GM23338 (cell line): ENCODE measurements around the gene NRF1. TPM values are rescaled to one million over a fixed set of nuclear protein-coding genes. Genes with fewer than 3 reads are reported as not detected.

Source experiments
- ATAC-seq: fragments of 200-7000 bp; cut with Tn5 transposase; 3 replicates; pipeline ENCODE4 v1.9.1; 2020
- DNase-seq: peaks from one replicate; pipeline ENCODE4 v3.0.0-alpha.2; 2015; ENCODE audit warnings: low spot score
- H2AFZ ChIP-seq: fragments of 200-600 bp; sonication (generic); 2 replicates; pipeline ENCODE4 v1.8.0; 2016; ENCODE audit warnings: antibody characterized with exemption, mild to moderate bottlenecking, moderate library complexity
- H3F3A ChIP-seq: fragments of 200-600 bp; sonication (generic); replicated peaks from 2 replicates; pipeline ENCODE4 v1.8.0; 2017; ENCODE audit warnings: antibody characterized with exemption, mixed run types, low read depth
- H3K27ac ChIP-seq: fragments of 200-600 bp; sonication (generic); 2 replicates; pipeline ENCODE4 v1.6.1; 2016; ENCODE audit warnings: low read depth
- H3K27me3 ChIP-seq: fragments of 200-600 bp; sonication (generic); 2 replicates; pipeline ENCODE4 v1.8.0; 2016; ENCODE audit warnings: mild to moderate bottlenecking, mixed run types, moderate library complexity; ENCODE audit not compliant: insufficient read depth
- H3K36me3 ChIP-seq: fragments of 200-600 bp; sonication (generic); 2 replicates; pipeline ENCODE4 v1.8.0; 2016; ENCODE audit warnings: mild to moderate bottlenecking; ENCODE audit not compliant: insufficient read depth
- H3K4me1 ChIP-seq: fragments of 200-600 bp; sonication (generic); 2 replicates; pipeline ENCODE4 v1.8.0; 2016; ENCODE audit warnings: mild to moderate bottlenecking, moderate library complexity; ENCODE audit not compliant: insufficient read depth
- H3K4me2 ChIP-seq: fragments of 200-600 bp; sonication (generic); 2 replicates; pipeline ENCODE4 v1.7.1; 2017; ENCODE audit warnings: mixed run types
- H3K4me3 ChIP-seq: fragments of 200-600 bp; sonication (generic); 2 replicates; pipeline ENCODE4 v1.6.1; 2016; ENCODE audit warnings: mixed run types
- H3K79me2 ChIP-seq: fragments of 200-600 bp; sonication (generic); replicated peaks from 2 replicates; pipeline ENCODE4 v1.8.0; 2017; ENCODE audit warnings: mild to moderate bottlenecking; ENCODE audit not compliant: insufficient read depth
- H3K9me2 ChIP-seq: fragments of 200-600 bp; sonication (generic); 2 replicates; pipeline ENCODE4 v1.8.0; 2017; ENCODE audit not compliant: insufficient read depth
- H4K20me1 ChIP-seq: fragments of 200-600 bp; sonication (generic); replicated peaks from 2 replicates; pipeline ENCODE4 v1.8.0; 2017; ENCODE audit warnings: mild to moderate bottlenecking; ENCODE audit not compliant: insufficient read depth
- H3K27ac Mint-ChIP-seq: 2 replicates; pipeline ENCODE4 v1.8.0; 2020; ENCODE audit warnings: inconsistent platforms, mild to moderate bottlenecking, moderate library complexity, mixed read lengths
- H3K27me3 Mint-ChIP-seq: 3 replicates; pipeline ENCODE4 v1.8.0; 2022; ENCODE audit warnings: low read depth, mild to moderate bottlenecking, moderate library complexity, mixed read lengths, inconsistent platforms; ENCODE audit not compliant: insufficient read depth, poor library complexity
- H3K36me3 Mint-ChIP-seq: 3 replicates; pipeline ENCODE4 v1.8.0; 2021; ENCODE audit warnings: low read depth, mild to moderate bottlenecking, inconsistent platforms, moderate library complexity, mixed read lengths
- H3K4me1 Mint-ChIP-seq: 3 replicates; pipeline ENCODE4 v1.8.0; 2020; ENCODE audit warnings: mild to moderate bottlenecking, inconsistent platforms, mixed read lengths
- H3K4me3 Mint-ChIP-seq: 3 replicates; pipeline ENCODE4 v1.8.0; 2021; ENCODE audit warnings: moderate library complexity, mild to moderate bottlenecking, inconsistent platforms, mixed read lengths
- H3K9me3 Mint-ChIP-seq: 3 replicates; pipeline ENCODE4 v1.8.0; 2020; ENCODE audit warnings: moderate library complexity, mild to moderate bottlenecking, inconsistent platforms, mixed read lengths
- CREB1 ChIP-seq: fragments of 250-450 bp; sonication (Bioruptor Pico); IDR thresholded peaks from 2 replicates; pipeline ENCODE4 v1.5.0; 2020; ENCODE audit warnings: low read depth, mild to moderate bottlenecking, moderate library complexity
- EZH2 ChIP-seq: fragments of 200-600 bp; sonication (generic); IDR thresholded peaks from one replicate; pipeline ENCODE4 v1.8.0; 2017; ENCODE audit warnings: antibody characterized with exemption, mild to moderate bottlenecking, low read depth; ENCODE audit not compliant: unreplicated experiment
- EZH2phosphoT487 ChIP-seq: fragments of 200-600 bp; sonication (generic); IDR thresholded peaks from one replicate; pipeline ENCODE4 v1.8.1; 2018; ENCODE audit warnings: antibody characterized with exemption; ENCODE audit not compliant: unreplicated experiment
- JUNB ChIP-seq: IDR thresholded peaks from one replicate; pipeline ENCODE4 v1.6.1; 2016; ENCODE audit warnings: antibody characterized with exemption; ENCODE audit not compliant: unreplicated experiment
- NANOG ChIP-seq: IDR thresholded peaks from 2 replicates; pipeline ENCODE4 v1.6.1; 2016; ENCODE audit warnings: antibody characterized with exemption, borderline replicate concordance
- POLR2AphosphoS5 ChIP-seq: IDR thresholded peaks from 2 replicates; pipeline ENCODE4 v1.6.1; 2016; ENCODE audit warnings: antibody characterized with exemption, low read depth
- STAT1 ChIP-seq: IDR thresholded peaks from one replicate; pipeline ENCODE4 v1.6.1; 2016; ENCODE audit warnings: antibody characterized with exemption; ENCODE audit not compliant: unreplicated experiment
- ZNF114 ChIP-seq: fragments of 250-450 bp; sonication (Bioruptor Pico); IDR thresholded peaks from 2 replicates; pipeline ENCODE4 v1.5.0; 2020; ENCODE audit warnings: mild to moderate bottlenecking, moderate library complexity
- ZNF331 ChIP-seq: fragments of 250-450 bp; sonication (Bioruptor Pico); IDR thresholded peaks from 2 replicates; pipeline ENCODE4 v1.5.0; 2020; ENCODE audit warnings: low read depth, mild to moderate bottlenecking, moderate library complexity
- polyA plus RNA-seq: library from polyadenylated mRNA; unstranded; fragments of >200 nt; fragmentation: Nextera tagmentation; extraction: Ambion mirVana; gene quantifications from 2 replicates; pipeline ENCODE4 v1.2.1, GENCODE V29; 2016
- total RNA-seq: library from RNA; depleted of rRNA; stranded (reverse); fragments of >200 nt; shearing (Covaris generic); gene quantifications from 2 replicates; pipeline ENCODE4 v1.2.3, GENCODE V29; 2014
- TF ChIP-seq, protein P1 (sequence below): fragments of 250-450 bp; sonication (Bioruptor Pico); IDR thresholded peaks from 2 replicates; pipeline ENCODE4 v1.5.0; 2020; ENCODE audit warnings: mild to moderate bottlenecking, moderate library complexity
- TF ChIP-seq, protein P2 (sequence below): IDR thresholded peaks from 2 replicates; pipeline ENCODE4 v1.6.1; 2016; ENCODE audit warnings: antibody characterized with exemption
- TF ChIP-seq, protein P3 (sequence below), 2 experiments: fragments of 200-600 bp in 1 of 2; sonication (generic) in 1 of 2; conservative IDR thresholded peaks; 2 replicates each; pipeline versions ENCODE4 v1.5.1 to v1.6.1; 2016 to 2017; ENCODE audit warnings: antibody characterized with exemption in 2 of 2, low read depth in 2 of 2, mild to moderate bottlenecking in 2 of 2, moderate library complexity in 1 of 2
- TF ChIP-seq, protein P4 (sequence below): IDR thresholded peaks from one replicate; pipeline ENCODE4 v1.6.1; 2018; ENCODE audit warnings: antibody characterized with exemption; ENCODE audit not compliant: unreplicated experiment

Gene NRF1
- total and polyA plus RNA-seq, 2 experiments from 2014 or later: 5.3 to 24.6 TPM

DNA sequence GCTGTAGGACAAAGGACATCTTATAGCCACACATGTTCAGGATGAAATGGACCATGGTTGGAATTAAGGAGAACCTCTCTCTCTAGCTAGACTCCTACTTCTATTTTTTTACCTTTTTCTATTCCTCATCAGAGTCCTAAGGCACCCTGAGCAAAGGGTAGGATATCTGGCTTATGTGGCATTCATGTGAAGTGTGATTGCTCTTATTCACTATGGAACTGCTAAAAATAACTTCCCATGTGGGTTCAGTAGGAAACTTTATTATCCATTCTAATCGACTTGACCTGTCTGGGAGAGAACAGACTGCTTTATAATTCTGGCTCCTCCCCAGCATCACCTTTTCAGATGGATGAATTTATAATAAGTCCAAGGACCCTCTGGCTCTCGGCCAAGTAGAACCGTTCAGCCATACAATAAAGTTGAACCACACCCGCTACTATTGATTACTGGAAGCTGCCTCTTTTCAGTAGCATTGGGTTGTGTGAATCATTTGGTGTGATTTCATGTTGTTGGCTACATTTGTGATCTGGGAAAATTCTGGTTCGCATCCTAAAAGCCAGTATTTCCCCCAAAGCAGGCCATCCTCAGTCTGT lies 117.5 kb downstream of the NRF1 start (continued):
- TF ChIP-seq, protein P1, sequence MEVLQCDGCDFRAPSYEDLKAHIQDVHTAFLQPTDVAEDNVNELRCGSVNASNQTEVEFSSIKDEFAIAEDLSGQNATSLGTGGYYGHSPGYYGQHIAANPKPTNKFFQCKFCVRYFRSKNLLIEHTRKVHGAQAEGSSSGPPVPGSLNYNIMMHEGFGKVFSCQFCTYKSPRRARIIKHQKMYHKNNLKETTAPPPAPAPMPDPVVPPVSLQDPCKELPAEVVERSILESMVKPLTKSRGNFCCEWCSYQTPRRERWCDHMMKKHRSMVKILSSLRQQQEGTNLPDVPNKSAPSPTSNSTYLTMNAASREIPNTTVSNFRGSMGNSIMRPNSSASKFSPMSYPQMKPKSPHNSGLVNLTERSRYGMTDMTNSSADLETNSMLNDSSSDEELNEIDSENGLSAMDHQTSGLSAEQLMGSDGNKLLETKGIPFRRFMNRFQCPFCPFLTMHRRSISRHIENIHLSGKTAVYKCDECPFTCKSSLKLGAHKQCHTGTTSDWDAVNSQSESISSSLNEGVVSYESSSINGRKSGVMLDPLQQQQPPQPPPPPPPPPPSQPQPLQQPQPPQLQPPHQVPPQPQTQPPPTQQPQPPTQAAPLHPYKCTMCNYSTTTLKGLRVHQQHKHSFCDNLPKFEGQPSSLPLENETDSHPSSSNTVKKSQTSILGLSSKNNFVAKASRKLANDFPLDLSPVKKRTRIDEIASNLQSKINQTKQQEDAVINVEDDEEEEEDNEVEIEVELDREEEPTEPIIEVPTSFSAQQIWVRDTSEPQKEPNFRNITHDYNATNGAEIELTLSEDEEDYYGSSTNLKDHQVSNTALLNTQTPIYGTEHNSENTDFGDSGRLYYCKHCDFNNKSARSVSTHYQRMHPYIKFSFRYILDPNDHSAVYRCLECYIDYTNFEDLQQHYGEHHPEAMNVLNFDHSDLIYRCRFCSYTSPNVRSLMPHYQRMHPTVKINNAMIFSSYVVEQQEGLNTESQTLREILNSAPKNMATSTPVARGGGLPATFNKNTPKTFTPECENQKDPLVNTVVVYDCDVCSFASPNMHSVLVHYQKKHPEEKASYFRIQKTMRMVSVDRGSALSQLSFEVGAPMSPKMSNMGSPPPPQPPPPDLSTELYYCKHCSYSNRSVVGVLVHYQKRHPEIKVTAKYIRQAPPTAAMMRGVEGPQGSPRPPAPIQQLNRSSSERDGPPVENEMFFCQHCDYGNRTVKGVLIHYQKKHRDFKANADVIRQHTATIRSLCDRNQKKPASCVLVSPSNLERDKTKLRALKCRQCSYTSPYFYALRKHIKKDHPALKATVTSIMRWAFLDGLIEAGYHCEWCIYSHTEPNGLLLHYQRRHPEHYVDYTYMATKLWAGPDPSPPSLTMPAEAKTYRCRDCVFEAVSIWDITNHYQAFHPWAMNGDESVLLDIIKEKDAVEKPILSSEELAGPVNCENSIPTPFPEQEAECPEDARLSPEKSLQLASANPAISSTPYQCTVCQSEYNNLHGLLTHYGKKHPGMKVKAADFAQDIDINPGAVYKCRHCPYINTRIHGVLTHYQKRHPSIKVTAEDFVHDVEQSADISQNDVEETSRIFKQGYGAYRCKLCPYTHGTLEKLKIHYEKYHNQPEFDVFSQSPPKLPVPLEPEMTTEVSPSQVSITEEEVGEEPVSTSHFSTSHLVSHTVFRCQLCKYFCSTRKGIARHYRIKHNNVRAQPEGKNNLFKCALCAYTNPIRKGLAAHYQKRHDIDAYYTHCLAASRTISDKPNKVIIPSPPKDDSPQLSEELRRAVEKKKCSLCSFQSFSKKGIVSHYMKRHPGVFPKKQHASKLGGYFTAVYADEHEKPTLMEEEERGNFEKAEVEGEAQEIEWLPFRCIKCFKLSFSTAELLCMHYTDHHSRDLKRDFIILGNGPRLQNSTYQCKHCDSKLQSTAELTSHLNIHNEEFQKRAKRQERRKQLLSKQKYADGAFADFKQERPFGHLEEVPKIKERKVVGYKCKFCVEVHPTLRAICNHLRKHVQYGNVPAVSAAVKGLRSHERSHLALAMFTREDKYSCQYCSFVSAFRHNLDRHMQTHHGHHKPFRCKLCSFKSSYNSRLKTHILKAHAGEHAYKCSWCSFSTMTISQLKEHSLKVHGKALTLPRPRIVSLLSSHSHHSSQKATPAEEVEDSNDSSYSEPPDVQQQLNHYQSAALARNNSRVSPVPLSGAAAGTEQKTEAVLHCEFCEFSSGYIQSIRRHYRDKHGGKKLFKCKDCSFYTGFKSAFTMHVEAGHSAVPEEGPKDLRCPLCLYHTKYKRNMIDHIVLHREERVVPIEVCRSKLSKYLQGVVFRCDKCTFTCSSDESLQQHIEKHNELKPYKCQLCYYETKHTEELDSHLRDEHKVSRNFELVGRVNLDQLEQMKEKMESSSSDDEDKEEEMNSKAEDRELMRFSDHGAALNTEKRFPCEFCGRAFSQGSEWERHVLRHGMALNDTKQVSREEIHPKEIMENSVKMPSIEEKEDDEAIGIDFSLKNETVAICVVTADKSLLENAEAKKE (CRISPR knock-in tag): no peak

DNA sequence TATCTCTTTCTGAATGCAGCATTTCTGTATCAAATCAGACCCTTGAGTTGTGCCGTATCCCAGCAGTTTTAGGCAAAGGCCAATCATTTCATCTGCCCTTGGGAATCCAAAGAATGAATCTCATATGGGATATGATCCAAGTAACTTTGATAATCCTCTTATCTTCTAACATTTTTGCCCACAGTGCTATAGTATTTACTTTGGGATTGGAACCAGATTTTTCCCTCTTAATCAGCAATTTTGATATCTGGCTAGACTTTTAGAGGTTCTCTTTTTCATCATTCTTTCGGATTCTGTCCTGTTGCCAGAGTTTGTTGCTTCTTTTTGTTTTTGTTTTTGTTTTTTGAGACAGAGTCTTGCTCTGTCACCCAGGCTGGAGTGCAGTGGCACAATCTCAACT lies 118.0 kb downstream of the NRF1 start:
- Mint-ChIP-seq H3K27ac (no peak overlapping the region), H3K36me3 (peaks cover 35% of the 10 kb centered on the region), H3K9me3 (no peaks in the 10 kb centered on the region), H3K4me3 (no peak overlapping the region), H3K27me3 (no peaks in the 10 kb centered on the region), H3K4me1 (no peaks in the 10 kb centered on the region)
- H2AFZ ChIP-seq: no peak overlapping the region
- no peaks in the 10 kb centered on the region for H3K4me1 ChIP-seq
- H3K9me2 ChIP-seq: no peaks in the 10 kb centered on the region
- H3K27ac ChIP-seq: no peak overlapping the region
- H3K4me2 ChIP-seq: no peak overlapping the region
- DNase-seq (no peak), ATAC-seq (no peak)
- no peaks in the 10 kb centered on the region; the same call in none of the 2 replicates for H4K20me1 ChIP-seq
- H3K4me3 ChIP-seq: no peak overlapping the region
- no peaks in the 10 kb centered on the region for H3F3A ChIP-seq
- H3K36me3 ChIP-seq: peaks cover 13% of the 10 kb centered on the region
- no peaks in the 10 kb centered on the region for H3K79me2 ChIP-seq
- no peaks in the 10 kb centered on the region for H3K27me3 ChIP-seq
- TF ChIP-seq STAT1 (no peak), POLR2AphosphoS5 (no peak), ZNF331 (CRISPR knock-in tag) (no peak), EZH2 (no peak), ZNF114 (no peak), JUNB (no peak), EZH2phosphoT487 (no peak), CREB1 (CRISPR knock-in tag) (no peak), NANOG (no peak)
- TF ChIP-seq, protein P2, sequence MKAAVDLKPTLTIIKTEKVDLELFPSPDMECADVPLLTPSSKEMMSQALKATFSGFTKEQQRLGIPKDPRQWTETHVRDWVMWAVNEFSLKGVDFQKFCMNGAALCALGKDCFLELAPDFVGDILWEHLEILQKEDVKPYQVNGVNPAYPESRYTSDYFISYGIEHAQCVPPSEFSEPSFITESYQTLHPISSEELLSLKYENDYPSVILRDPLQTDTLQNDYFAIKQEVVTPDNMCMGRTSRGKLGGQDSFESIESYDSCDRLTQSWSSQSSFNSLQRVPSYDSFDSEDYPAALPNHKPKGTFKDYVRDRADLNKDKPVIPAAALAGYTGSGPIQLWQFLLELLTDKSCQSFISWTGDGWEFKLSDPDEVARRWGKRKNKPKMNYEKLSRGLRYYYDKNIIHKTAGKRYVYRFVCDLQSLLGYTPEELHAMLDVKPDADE: no peak
- TF ChIP-seq, protein P3, sequence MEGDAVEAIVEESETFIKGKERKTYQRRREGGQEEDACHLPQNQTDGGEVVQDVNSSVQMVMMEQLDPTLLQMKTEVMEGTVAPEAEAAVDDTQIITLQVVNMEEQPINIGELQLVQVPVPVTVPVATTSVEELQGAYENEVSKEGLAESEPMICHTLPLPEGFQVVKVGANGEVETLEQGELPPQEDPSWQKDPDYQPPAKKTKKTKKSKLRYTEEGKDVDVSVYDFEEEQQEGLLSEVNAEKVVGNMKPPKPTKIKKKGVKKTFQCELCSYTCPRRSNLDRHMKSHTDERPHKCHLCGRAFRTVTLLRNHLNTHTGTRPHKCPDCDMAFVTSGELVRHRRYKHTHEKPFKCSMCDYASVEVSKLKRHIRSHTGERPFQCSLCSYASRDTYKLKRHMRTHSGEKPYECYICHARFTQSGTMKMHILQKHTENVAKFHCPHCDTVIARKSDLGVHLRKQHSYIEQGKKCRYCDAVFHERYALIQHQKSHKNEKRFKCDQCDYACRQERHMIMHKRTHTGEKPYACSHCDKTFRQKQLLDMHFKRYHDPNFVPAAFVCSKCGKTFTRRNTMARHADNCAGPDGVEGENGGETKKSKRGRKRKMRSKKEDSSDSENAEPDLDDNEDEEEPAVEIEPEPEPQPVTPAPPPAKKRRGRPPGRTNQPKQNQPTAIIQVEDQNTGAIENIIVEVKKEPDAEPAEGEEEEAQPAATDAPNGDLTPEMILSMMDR (conservative IDR thresholded peaks at IDR 0.05; ENCODE audit: low read depth in 2 of 2): no peak
- TF ChIP-seq, protein P4, sequence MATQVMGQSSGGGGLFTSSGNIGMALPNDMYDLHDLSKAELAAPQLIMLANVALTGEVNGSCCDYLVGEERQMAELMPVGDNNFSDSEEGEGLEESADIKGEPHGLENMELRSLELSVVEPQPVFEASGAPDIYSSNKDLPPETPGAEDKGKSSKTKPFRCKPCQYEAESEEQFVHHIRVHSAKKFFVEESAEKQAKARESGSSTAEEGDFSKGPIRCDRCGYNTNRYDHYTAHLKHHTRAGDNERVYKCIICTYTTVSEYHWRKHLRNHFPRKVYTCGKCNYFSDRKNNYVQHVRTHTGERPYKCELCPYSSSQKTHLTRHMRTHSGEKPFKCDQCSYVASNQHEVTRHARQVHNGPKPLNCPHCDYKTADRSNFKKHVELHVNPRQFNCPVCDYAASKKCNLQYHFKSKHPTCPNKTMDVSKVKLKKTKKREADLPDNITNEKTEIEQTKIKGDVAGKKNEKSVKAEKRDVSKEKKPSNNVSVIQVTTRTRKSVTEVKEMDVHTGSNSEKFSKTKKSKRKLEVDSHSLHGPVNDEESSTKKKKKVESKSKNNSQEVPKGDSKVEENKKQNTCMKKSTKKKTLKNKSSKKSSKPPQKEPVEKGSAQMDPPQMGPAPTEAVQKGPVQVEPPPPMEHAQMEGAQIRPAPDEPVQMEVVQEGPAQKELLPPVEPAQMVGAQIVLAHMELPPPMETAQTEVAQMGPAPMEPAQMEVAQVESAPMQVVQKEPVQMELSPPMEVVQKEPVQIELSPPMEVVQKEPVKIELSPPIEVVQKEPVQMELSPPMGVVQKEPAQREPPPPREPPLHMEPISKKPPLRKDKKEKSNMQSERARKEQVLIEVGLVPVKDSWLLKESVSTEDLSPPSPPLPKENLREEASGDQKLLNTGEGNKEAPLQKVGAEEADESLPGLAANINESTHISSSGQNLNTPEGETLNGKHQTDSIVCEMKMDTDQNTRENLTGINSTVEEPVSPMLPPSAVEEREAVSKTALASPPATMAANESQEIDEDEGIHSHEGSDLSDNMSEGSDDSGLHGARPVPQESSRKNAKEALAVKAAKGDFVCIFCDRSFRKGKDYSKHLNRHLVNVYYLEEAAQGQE: no peak
